ENCODE data around the gene COQ5. TPM values are rescaled to one million over a fixed set of nuclear protein-coding genes. Genes with fewer than 3 reads are reported as not detected.
"Not testable (repeated sequence)": the region's sequence is repeated elsewhere in the genome, so short reads cannot be mapped to it uniquely, and the experiment has no call there.

COQ5 gene
- total and polyA plus RNA-seq, 4 donors = 21.1 to 28.4 (median 24.4) TPM

- Histone ChIP-seq H3K36me3 (ENCODE audit: control insufficient read depth in 4 of 4, insufficient read depth in 4 of 4, low read length in 4 of 4) (peaks cover 0 to 1% (median 0%) of the 10 kb centered on the region in 4 donors), H3K9me3 (ENCODE audit: control insufficient read depth in 4 of 4, insufficient read depth in 3 of 4, low read length in 3 of 4) (no peaks in the 10 kb centered on the region), H3K4me1 (ENCODE audit: control insufficient read depth in 5 of 5, insufficient read depth in 5 of 5, low read length in 5 of 5) (peaks cover 0 to 12% (median 2%) of the 10 kb centered on the region in 5 donors), H3K9ac (ENCODE audit: insufficient read depth in 1 of 2, low read length in 2 of 2) (peak overlapping the region; percentile 43 to 82), H3K27ac (ENCODE audit: low read depth in 1 of 2, low read length in 1 of 2) (peak overlapping the region; percentile 72 to 93), H3K4me3 (no peak overlapping the region), H3K27me3 (ENCODE audit: control insufficient read depth in 3 of 3, insufficient read depth in 3 of 3, low read length in 2 of 3) (no peaks in the 10 kb centered on the region)
- WGBS, 2 donors = 28 to 36% methylated on average over 19 of the region's 19 CpGs
- TF ChIP-seq, protein P1, sequence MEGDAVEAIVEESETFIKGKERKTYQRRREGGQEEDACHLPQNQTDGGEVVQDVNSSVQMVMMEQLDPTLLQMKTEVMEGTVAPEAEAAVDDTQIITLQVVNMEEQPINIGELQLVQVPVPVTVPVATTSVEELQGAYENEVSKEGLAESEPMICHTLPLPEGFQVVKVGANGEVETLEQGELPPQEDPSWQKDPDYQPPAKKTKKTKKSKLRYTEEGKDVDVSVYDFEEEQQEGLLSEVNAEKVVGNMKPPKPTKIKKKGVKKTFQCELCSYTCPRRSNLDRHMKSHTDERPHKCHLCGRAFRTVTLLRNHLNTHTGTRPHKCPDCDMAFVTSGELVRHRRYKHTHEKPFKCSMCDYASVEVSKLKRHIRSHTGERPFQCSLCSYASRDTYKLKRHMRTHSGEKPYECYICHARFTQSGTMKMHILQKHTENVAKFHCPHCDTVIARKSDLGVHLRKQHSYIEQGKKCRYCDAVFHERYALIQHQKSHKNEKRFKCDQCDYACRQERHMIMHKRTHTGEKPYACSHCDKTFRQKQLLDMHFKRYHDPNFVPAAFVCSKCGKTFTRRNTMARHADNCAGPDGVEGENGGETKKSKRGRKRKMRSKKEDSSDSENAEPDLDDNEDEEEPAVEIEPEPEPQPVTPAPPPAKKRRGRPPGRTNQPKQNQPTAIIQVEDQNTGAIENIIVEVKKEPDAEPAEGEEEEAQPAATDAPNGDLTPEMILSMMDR (IDR thresholded peaks at IDR 0.05; ENCODE audit: control extremely low read depth, extremely low read depth) = no peak
- no peak for ATAC-seq (ENCODE audit: insufficient read depth, low FRiP score)
- peak; percentile 41 to 76 (median 68) for DNase-seq
Observed at GRCh38 chr12:120529641-120530417, 871 bp upstream of the COQ5 start.

GRCh38 chr12:120522568-120522967 is 6.4 kb downstream of the COQ5 start:
- Histone ChIP-seq H3K4me3 (no peak overlapping the region), H3K27ac (ENCODE audit: low read depth in 1 of 2, low read length in 1 of 2) (no peak overlapping the region), H3K4me1 (ENCODE audit: control insufficient read depth in 5 of 5, insufficient read depth in 5 of 5, low read length in 5 of 5) (no peaks in the 10 kb centered on the region), H3K9me3 (ENCODE audit: control insufficient read depth in 4 of 4, insufficient read depth in 3 of 4, low read length in 3 of 4) (no peaks in the 10 kb centered on the region), H3K27me3 (ENCODE audit: control insufficient read depth in 3 of 3, insufficient read depth in 3 of 3, low read length in 2 of 3) (no peaks in the 10 kb centered on the region), H3K9ac (ENCODE audit: insufficient read depth in 1 of 2, low read length in 2 of 2) (no peak overlapping the region), H3K36me3 (ENCODE audit: control insufficient read depth in 4 of 4, insufficient read depth in 4 of 4, low read length in 4 of 4) (peaks cover 0 to 1% (median 0%) of the 10 kb centered on the region in 4 donors)
- DNase-seq = no peak
- ATAC-seq (ENCODE audit: insufficient read depth, low FRiP score) = no peak
- 97 to 98% methylated on average over 9 of the region's 9 CpGs for WGBS, 2 donors
- TF ChIP-seq, protein P1 (IDR thresholded peaks at IDR 0.05; ENCODE audit: control extremely low read depth, extremely low read depth) = no peak

DNA sequence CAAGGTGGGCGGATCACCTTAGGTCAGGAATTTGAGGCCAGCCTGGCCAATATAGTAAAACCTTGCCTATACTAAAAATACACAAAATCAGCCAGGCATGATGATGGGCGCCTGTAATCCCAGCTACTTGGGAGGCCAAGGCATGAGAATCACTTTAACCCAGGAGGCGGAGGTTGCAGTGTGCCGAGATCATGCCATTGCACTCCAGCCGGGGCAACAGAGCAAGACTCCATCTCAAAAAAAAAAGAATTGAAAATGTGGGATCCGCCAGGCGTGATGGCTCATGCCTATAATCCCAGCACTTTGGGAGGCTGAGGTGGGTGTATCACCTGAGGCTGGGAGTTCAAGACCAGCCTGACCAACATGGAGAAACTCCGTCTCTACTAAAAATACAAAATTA is 9.6 kb downstream of the COQ5 start:
- not testable (repeated sequence) for H3K27ac ChIP-seq (ENCODE audit: low read depth in 1 of 2, low read length in 1 of 2); H3K27me3 ChIP-seq (ENCODE audit: control insufficient read depth in 3 of 3, insufficient read depth in 3 of 3, low read length in 2 of 3); H3K4me3 ChIP-seq; DNase-seq; H3K9me3 ChIP-seq (ENCODE audit: control insufficient read depth in 4 of 4, insufficient read depth in 3 of 4, low read length in 3 of 4); H3K4me1 ChIP-seq (ENCODE audit: control insufficient read depth in 5 of 5, insufficient read depth in 5 of 5, low read length in 5 of 5); H3K9ac ChIP-seq (ENCODE audit: insufficient read depth in 1 of 2, low read length in 2 of 2); ATAC-seq (ENCODE audit: insufficient read depth, low FRiP score)
- peaks cover 10 to 13% (median 11%) of the 10 kb centered on the region in 4 donors for H3K36me3 ChIP-seq (ENCODE audit: control insufficient read depth in 4 of 4, insufficient read depth in 4 of 4, low read length in 4 of 4)
- WGBS, 2 donors = 96 to 97% methylated on average over 8 of the region's 8 CpGs

GRCh38 chr12:120515496-120515895 is 13.5 kb downstream of the COQ5 start:
- no peaks in the 10 kb centered on the region for H3K27me3 ChIP-seq (ENCODE audit: control insufficient read depth in 3 of 3, insufficient read depth in 3 of 3, low read length in 2 of 3)
- 95 to 97% methylated on average over 2 of the region's 2 CpGs for WGBS, 2 donors
- ATAC-seq (ENCODE audit: insufficient read depth, low FRiP score) = no peak
- peaks cover 11 to 26% (median 19%) of the 10 kb centered on the region in 4 donors for H3K36me3 ChIP-seq (ENCODE audit: control insufficient read depth in 4 of 4, insufficient read depth in 4 of 4, low read length in 4 of 4)
- TF ChIP-seq, protein P1 (IDR thresholded peaks at IDR 0.05; ENCODE audit: control extremely low read depth, extremely low read depth) = no peak
- H3K4me3 ChIP-seq = no peak overlapping the region
- no peaks in the 10 kb centered on the region for H3K4me1 ChIP-seq (ENCODE audit: control insufficient read depth in 5 of 5, insufficient read depth in 5 of 5, low read length in 5 of 5)
- H3K9me3 ChIP-seq (ENCODE audit: control insufficient read depth in 4 of 4, insufficient read depth in 3 of 4, low read length in 3 of 4) = no peaks in the 10 kb centered on the region
- DNase-seq = no peak
- H3K9ac ChIP-seq (ENCODE audit: insufficient read depth in 1 of 2, low read length in 2 of 2) = no peak overlapping the region
- H3K27ac ChIP-seq (ENCODE audit: low read depth in 1 of 2, low read length in 1 of 2) = no peak overlapping the region
